ENCODE results near the gene C1QBP.

C1QBP gene

GRCh38 chr17:5478992-5479391 is 40.0 kb upstream of the C1QBP start:
- DNase-seq (ENCODE audit: low read depth) = no peak
- TF ChIP-seq CTCF (conservative IDR thresholded peaks at IDR 0.05; ENCODE audit: low read length) = no peak
- no peak overlapping the region for H3K4me3 ChIP-seq (ENCODE audit: low read length)

GRCh38 chr17:5473906-5474305 is 35.0 kb upstream of the C1QBP start:
- no peak for TF ChIP-seq CTCF (conservative IDR thresholded peaks at IDR 0.05; ENCODE audit: low read length)
- H3K4me3 ChIP-seq (ENCODE audit: low read length) = no peak overlapping the region
- no peak for DNase-seq (ENCODE audit: low read depth)

- TF ChIP-seq CTCF (conservative IDR thresholded peaks at IDR 0.05; ENCODE audit: low read length) = no peak
- H3K4me3 ChIP-seq (ENCODE audit: low read length) = no peak overlapping the region
- no peak for DNase-seq (ENCODE audit: low read depth)
These were observed 33.6 kb upstream of the C1QBP start for GRCh38 chr17:5472511-5472910.

- H3K4me3 ChIP-seq (ENCODE audit: low read length) = peak overlapping the region; percentile 82
- no peak for DNase-seq (ENCODE audit: low read depth)
- TF ChIP-seq CTCF (conservative IDR thresholded peaks at IDR 0.05; ENCODE audit: low read length) = no peak
These were observed 29.1 kb upstream of the C1QBP start for GRCh38 chr17:5468075-5468473.

GRCh38 chr17:5467416-5467815 is 28.5 kb upstream of the C1QBP start:
- no peak for TF ChIP-seq CTCF (conservative IDR thresholded peaks at IDR 0.05; ENCODE audit: low read length)
- peak overlapping the region; percentile 82 for H3K4me3 ChIP-seq (ENCODE audit: low read length)
- no peak for DNase-seq (ENCODE audit: low read depth)

GRCh38 chr17:5466295-5466694 is 27.3 kb upstream of the C1QBP start:
- DNase-seq (ENCODE audit: low read depth) = no peak
- TF ChIP-seq CTCF (conservative IDR thresholded peaks at IDR 0.05; ENCODE audit: low read length) = no peak
- H3K4me3 ChIP-seq (ENCODE audit: low read length) = no peak overlapping the region

- no peak for TF ChIP-seq CTCF (conservative IDR thresholded peaks at IDR 0.05; ENCODE audit: low read length)
- H3K4me3 ChIP-seq (ENCODE audit: low read length) = no peak overlapping the region
- DNase-seq (ENCODE audit: low read depth) = no peak
These were observed 26.0 kb upstream of the C1QBP start for GRCh38 chr17:5464717-5465507.
